Muscle layer of colon (tissue), 2 donors: ENCODE measurements around the gene STK35.
"Not testable (repeated sequence)": the region's sequence is repeated elsewhere in the genome, so short reads cannot be mapped to it uniquely, and the experiment has no call there.

Experiments
- H3K27ac ChIP-seq: one replicate; pipeline ENCODE4 v1.7.0; 2013; ENCODE audit warnings: low read depth, mild to moderate bottlenecking, low read length, moderate library complexity
- H3K27me3 ChIP-seq, 2 donors: one replicate each; pipeline ENCODE4 v1.7.0; 2013; ENCODE audit warnings: low read length in 2 of 2, mild to moderate bottlenecking in 2 of 2; ENCODE audit not compliant: insufficient read depth in 2 of 2, control insufficient read depth in 1 of 2
- H3K36me3 ChIP-seq: one replicate; pipeline ENCODE4 v1.7.0; 2013; ENCODE audit warnings: mild to moderate bottlenecking, low read length; ENCODE audit not compliant: insufficient read depth
- H3K4me1 ChIP-seq: one replicate; pipeline ENCODE4 v1.7.0; 2013; ENCODE audit warnings: mild to moderate bottlenecking, low read length; ENCODE audit not compliant: insufficient read depth
- H3K4me3 ChIP-seq, 2 donors: one replicate each; pipeline ENCODE4 v1.7.0; 2013; ENCODE audit warnings: low read length in 2 of 2, low read depth in 1 of 2, mild to moderate bottlenecking in 1 of 2, moderate library complexity in 1 of 2
- H3K9ac ChIP-seq: one replicate; pipeline ENCODE4 v1.7.0; 2013; ENCODE audit warnings: low read length
- H3K9me3 ChIP-seq: one replicate; pipeline ENCODE4 v1.7.0; 2013; ENCODE audit warnings: mild to moderate bottlenecking, low read length
- donor health status: abdominal sarcoma.
- donor health status: Adenocarcinoma of cecum.

The STK35 gene

GRCh38 chr20:2178318-2179232, 76.9 kb downstream of the STK35 start:
- no peaks in the 10 kb centered on the region for H3K36me3 ChIP-seq
- H3K4me1 ChIP-seq, result no peaks in the 10 kb centered on the region
- H3K9me3 ChIP-seq, result no peaks in the 10 kb centered on the region
- H3K4me3 ChIP-seq, result no peak overlapping the region
- H3K9ac ChIP-seq, result no peak overlapping the region
- no peak overlapping the region for H3K27ac ChIP-seq
- no peaks in the 10 kb centered on the region for H3K27me3 ChIP-seq

GRCh38 chr20:2179233-2179580, 77.6 kb downstream of the STK35 start:
- Histone ChIP-seq H3K9ac (no peak overlapping the region), H3K4me3 (no peak overlapping the region), H3K27ac (no peak overlapping the region), H3K4me1 (no peaks in the 10 kb centered on the region), H3K9me3 (no peaks in the 10 kb centered on the region), H3K36me3 (no peaks in the 10 kb centered on the region), H3K27me3 (no peaks in the 10 kb centered on the region)

DNA sequence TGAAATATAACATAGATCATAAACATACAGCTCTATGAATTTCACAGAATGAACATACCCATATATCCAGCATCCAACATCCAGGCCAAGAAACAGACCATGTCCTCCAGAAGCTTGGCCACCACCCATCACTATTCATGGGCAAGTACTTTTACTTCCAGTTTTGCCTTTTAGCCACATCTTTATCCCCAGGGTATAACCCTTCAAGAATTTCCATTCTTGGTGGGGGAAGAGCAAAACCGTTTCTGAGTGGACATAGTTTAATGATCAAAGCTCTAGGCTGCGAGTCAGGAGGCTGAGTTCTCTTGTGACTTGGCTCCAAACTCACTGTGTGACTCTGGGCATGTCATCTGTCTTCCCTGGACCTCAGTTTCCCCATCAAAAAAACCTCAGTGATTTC, 78.3 kb downstream of the STK35 start:
- Histone ChIP-seq H3K9me3 (no peaks in the 10 kb centered on the region), H3K27me3 (no peaks in the 10 kb centered on the region), H3K9ac (no peak overlapping the region), H3K36me3 (no peaks in the 10 kb centered on the region), H3K4me3 (no peak overlapping the region), H3K4me1 (no peaks in the 10 kb centered on the region), H3K27ac (no peak overlapping the region)

GRCh38 chr20:2183381-2183780, 81.8 kb downstream of the STK35 start:
- H3K4me1 ChIP-seq, result no peaks in the 10 kb centered on the region
- H3K36me3 ChIP-seq, result no peaks in the 10 kb centered on the region
- no peak overlapping the region for H3K27ac ChIP-seq
- H3K4me3 ChIP-seq, result no peak overlapping the region
- no peak overlapping the region for H3K9ac ChIP-seq
- H3K27me3 ChIP-seq, result no peaks in the 10 kb centered on the region
- no peaks in the 10 kb centered on the region for H3K9me3 ChIP-seq

DNA sequence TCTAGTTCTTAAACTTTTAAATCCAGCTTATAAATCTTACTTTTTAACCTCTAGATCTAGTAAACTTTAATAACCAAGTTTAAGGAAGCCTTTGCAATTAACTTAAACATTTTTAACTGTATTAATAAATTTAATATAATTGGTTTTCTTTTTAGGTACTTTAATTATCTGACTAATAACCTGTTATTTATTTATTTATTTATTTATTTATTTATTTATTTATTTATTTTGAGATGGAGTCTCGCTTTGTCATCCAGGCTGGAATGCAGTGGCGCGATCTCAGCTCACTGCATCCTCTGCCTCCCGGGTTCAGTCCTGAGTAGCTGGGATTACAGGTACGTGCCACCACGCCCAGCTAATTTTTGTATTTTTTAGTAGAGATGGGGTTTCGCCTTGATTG, 83.3 kb downstream of the STK35 start:
- not testable (repeated sequence) for H3K9me3 ChIP-seq, H3K27me3 ChIP-seq, H3K27ac ChIP-seq, H3K4me1 ChIP-seq, H3K36me3 ChIP-seq, H3K9ac ChIP-seq, H3K4me3 ChIP-seq

DNA sequence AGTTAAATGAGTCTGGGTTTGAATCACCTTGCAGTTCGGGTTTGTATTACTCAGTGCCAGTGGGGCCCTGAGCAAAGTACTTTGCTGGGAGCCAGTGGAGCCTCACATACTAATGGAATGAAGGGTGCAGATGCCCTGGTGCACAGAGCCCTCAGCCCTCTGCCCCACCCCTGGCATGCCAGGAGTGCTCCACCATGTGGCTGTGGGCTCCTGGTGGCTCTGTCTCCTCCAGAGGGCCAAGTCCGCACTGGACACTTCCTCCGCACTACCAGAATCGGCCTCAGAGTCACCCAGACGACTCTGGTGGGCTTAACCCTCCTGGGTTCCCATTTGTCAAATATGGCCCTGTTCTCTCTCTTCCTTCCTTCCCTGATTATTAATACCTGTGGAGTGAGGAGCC, 94.0 kb downstream of the STK35 start:
- Histone ChIP-seq H3K4me3 (no peak overlapping the region), H3K27ac (no peak overlapping the region), H3K9me3 (no peaks in the 10 kb centered on the region), H3K9ac (no peak overlapping the region), H3K27me3 (no peaks in the 10 kb centered on the region), H3K36me3 (no peaks in the 10 kb centered on the region), H3K4me1 (no peaks in the 10 kb centered on the region)

DNA sequence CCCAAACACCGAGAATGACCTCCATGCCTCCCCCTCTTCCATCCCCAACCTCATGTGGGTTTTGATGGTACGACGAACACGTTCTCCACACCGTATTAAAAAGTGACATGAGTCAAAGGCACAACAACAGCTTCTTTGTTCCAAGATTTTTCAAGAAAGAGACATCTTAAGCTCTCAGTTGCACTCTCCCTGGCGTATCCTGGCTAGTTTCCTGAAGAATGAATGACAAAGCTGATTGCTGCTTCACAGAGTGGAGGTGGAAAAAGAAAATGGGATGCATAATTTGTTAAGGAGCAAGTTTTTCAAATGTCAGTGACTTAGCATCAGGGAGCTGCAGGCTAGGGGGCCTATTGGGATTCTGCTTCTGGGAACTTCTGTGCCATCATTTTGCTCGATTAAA, 95.5 kb downstream of the STK35 start:
- Histone ChIP-seq H3K36me3 (no peaks in the 10 kb centered on the region), H3K9ac (no peak overlapping the region)

More for the DNA sequence above, 95.5 kb downstream of the STK35 start:
- Histone ChIP-seq H3K27ac (no peak overlapping the region), H3K4me1 (no peaks in the 10 kb centered on the region), H3K27me3 (no peaks in the 10 kb centered on the region), H3K9me3 (no peaks in the 10 kb centered on the region), H3K4me3 (no peak overlapping the region)
